ENCODE results near the gene AGTPBP1.
A peak's percentile ranks its signal among the peaks of the same experiment; 100 is the strongest.
"Not testable (repeated sequence)": the region's sequence is repeated elsewhere in the genome, so short reads cannot be mapped to it uniquely, and the experiment has no call there.

AGTPBP1 gene

GRCh38 chr9:85577353-85577952, 164.3 kb downstream of the AGTPBP1 start:
- TF ChIP-seq CTCF (IDR thresholded peaks at IDR 0.05; ENCODE audit: low read depth, low read length, missing control alignments): no peak
- no peak overlapping the region for H3K4me3 ChIP-seq (replicated peaks; ENCODE audit: low read depth, low read length)
- no peak for DNase-seq (ENCODE audit: extremely low read depth, low read depth)

GRCh38 chr9:85575868-85576267, 165.9 kb downstream of the AGTPBP1 start:
- H3K4me3 ChIP-seq (replicated peaks; ENCODE audit: low read depth, low read length): no peak overlapping the region
- TF ChIP-seq CTCF (IDR thresholded peaks at IDR 0.05; ENCODE audit: low read depth, low read length, missing control alignments): no peak
- DNase-seq (ENCODE audit: extremely low read depth, low read depth): no peak

GRCh38 chr9:85573546-85573945, 168.2 kb downstream of the AGTPBP1 start:
- not testable (repeated sequence) for H3K4me3 ChIP-seq (replicated peaks; ENCODE audit: low read depth, low read length); DNase-seq (ENCODE audit: extremely low read depth, low read depth)

GRCh38 chr9:85572917-85573316, 168.8 kb downstream of the AGTPBP1 start:
- H3K4me3 ChIP-seq (replicated peaks; ENCODE audit: low read depth, low read length); DNase-seq (ENCODE audit: extremely low read depth, low read depth): not testable (repeated sequence)

- no peak for TF ChIP-seq CTCF (IDR thresholded peaks at IDR 0.05; ENCODE audit: low read depth, low read length, missing control alignments)
- peak; percentile 27 for DNase-seq (ENCODE audit: extremely low read depth, low read depth)
- no peak overlapping the region for H3K4me3 ChIP-seq (replicated peaks; ENCODE audit: low read depth, low read length)
Measured at GRCh38 chr9:85569988-85570387, 171.8 kb downstream of the AGTPBP1 start.

- TF ChIP-seq CTCF (IDR thresholded peaks at IDR 0.05; ENCODE audit: low read depth, low read length, missing control alignments): no peak
- no peak for DNase-seq (ENCODE audit: extremely low read depth, low read depth)
- H3K4me3 ChIP-seq (replicated peaks; ENCODE audit: low read depth, low read length): no peak overlapping the region
Measured at GRCh38 chr9:85559526-85559925, 182.2 kb downstream of the AGTPBP1 start.

- H3K4me3 ChIP-seq (replicated peaks; ENCODE audit: low read depth, low read length): no peak overlapping the region
- DNase-seq (ENCODE audit: extremely low read depth, low read depth): no peak
- TF ChIP-seq CTCF (IDR thresholded peaks at IDR 0.05; ENCODE audit: low read depth, low read length, missing control alignments): no peak
Measured at GRCh38 chr9:85554349-85554748, 187.4 kb downstream of the AGTPBP1 start.

GRCh38 chr9:85553475-85553874, 188.3 kb downstream of the AGTPBP1 start:
- no peak for DNase-seq (ENCODE audit: extremely low read depth, low read depth)
- no peak for TF ChIP-seq CTCF (IDR thresholded peaks at IDR 0.05; ENCODE audit: low read depth, low read length, missing control alignments)
- H3K4me3 ChIP-seq (replicated peaks; ENCODE audit: low read depth, low read length): no peak overlapping the region

Measured in HFF-Myc (cell line).